SK-N-MC (cell line): Measurements from ENCODE around the gene MACROD2.

ENCODE experiments used
- EZH2 ChIP-seq: fragments of 200-600 bp; sonication (generic); IDR thresholded peaks from one replicate; pipeline ENCODE4 v1.6.1; 2017; ENCODE audit warnings: antibody characterized with exemption
- FOXP2 ChIP-seq: optimal IDR thresholded peaks from 2 replicates; pipeline ENCODE3; 2011; ENCODE audit warnings: mild to moderate bottlenecking, moderate library complexity; ENCODE audit not compliant: insufficient read depth; ENCODE audit errors: extremely low read length, control extremely low read depth
- POLR2AphosphoS5 ChIP-seq: IDR thresholded peaks from 2 replicates; pipeline ENCODE4 v1.6.1; 2012; ENCODE audit warnings: mild to moderate bottlenecking, low read depth, low read length, borderline replicate concordance

DNA sequence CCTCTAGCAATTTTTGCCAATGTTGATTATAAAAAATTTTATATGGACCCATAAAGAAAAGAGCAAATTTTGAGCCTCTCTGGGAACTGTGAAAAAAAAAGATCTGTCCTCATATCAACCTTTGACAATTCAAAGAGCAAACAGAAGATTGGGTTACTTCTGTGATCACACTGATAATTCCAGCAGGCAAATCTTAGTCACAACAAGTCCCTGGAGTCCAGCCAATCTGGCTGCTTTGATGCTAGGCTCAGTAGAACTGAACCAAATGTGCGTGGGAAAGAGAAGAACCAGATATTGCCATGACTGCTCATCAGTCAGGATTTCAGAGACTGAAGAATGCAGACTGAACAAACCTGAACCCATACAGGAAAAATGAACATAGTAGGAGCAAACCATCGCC, 780.5 kb downstream of the MACROD2 start:
- TF ChIP-seq EZH2 (no peak), POLR2AphosphoS5 (no peak), FOXP2 (no peak)
